ENCODE data around the gene VMO1. TPM values are rescaled to one million over a fixed set of nuclear protein-coding genes. Genes with fewer than 3 reads are reported as not detected.

The VMO1 gene
- total and polyA plus RNA-seq, 2 donors (not counting 3 experiments of a cell fraction or from before 2014, with no cell fraction given) = 0.23 TPM; not detected in 1

GRCh38 chr17:4766723-4767122 lies 19.4 kb downstream of the VMO1 start:
- intact Hi-C loops (cut with micrococcal nuclease) (no loop called here), dilution Hi-C loops (cut with MboI; ENCODE audit: extremely low pct_ligation_motif_present, low sequenced_read_pairs) (no loop called here)
- H3K79me2 ChIP-seq (ENCODE audit: control insufficient read depth, insufficient read depth, low read length) = no peaks in the 10 kb centered on the region
- H3K4me1 ChIP-seq (ENCODE audit: control insufficient read depth, extremely low read depth, insufficient read depth, low read length) = no peaks in the 10 kb centered on the region
- TF ChIP-seq FOS (IDR thresholded peaks at IDR 0.05; ENCODE audit: borderline replicate concordance, insufficient read depth, low read length) (no peak), GATA2 (IDR thresholded peaks at IDR 0.05; ENCODE audit: insufficient read depth, insufficient read length, low read depth, low read length) (no peak), JUN (IDR thresholded peaks at IDR 0.05; ENCODE audit: borderline replicate concordance, insufficient read depth, insufficient read length, low read depth) (no peak), POLR2AphosphoS5 (IDR thresholded peaks at IDR 0.05; ENCODE audit: insufficient read depth, low read depth, low read length) (no peak), EZH2 (IDR thresholded peaks at IDR 0.05; ENCODE audit: borderline replicate concordance, low read depth, low read length, severe bottlenecking) (no peak), MAX (IDR thresholded peaks at IDR 0.05; ENCODE audit: insufficient read depth, insufficient read length) (no peak), POLR2A (IDR thresholded peaks at IDR 0.05; ENCODE audit: low read depth, low read length) (no peak), CTCF (IDR thresholded peaks at IDR 0.05; ENCODE audit: extremely low read depth in 1 of 2, insufficient read depth in 1 of 2, low read depth in 1 of 2, low read length in 2 of 2) (no peak), MYC (IDR thresholded peaks at IDR 0.05; ENCODE audit: low read depth, low read length) (no peak)
- H4K20me1 ChIP-seq (replicated peaks; ENCODE audit: control insufficient read depth, extremely low read depth, insufficient read depth, low read length) = no peaks in the 10 kb centered on the region
- FAIRE-seq (no peak), DNase-seq (ENCODE audit: low read depth, low spot score) (no peak)
- CTCF ChIA-PET = no interaction called here
- H3K4me2 ChIP-seq (ENCODE audit: insufficient read depth, low read length) = no peak overlapping the region
- BruUV-seq (replicated peaks) = no TSS peak
- H3K9me3 ChIP-seq (replicated peaks; ENCODE audit: control insufficient read depth, insufficient read depth, low read length) = no peaks in the 10 kb centered on the region
- no peak overlapping the region for H3K27ac ChIP-seq (ENCODE audit: insufficient read depth, low read depth, low read length)
- no peak overlapping the region for H3K4me3 ChIP-seq (replicated peaks in 1 of 3; ENCODE audit: insufficient read depth in 1 of 3, low read depth in 1 of 3, low read length in 3 of 3)
- peaks cover 4 to 6% of the 10 kb centered on the region in 2 experiments for H3K27me3 ChIP-seq (ENCODE audit: control insufficient read depth in 2 of 2, insufficient read depth in 2 of 2, low read length in 2 of 2)
- H2AFZ ChIP-seq (ENCODE audit: low read depth, low read length) = no peak overlapping the region
- no peak overlapping the region for H3K9ac ChIP-seq (replicated peaks; ENCODE audit: extremely low read depth, insufficient read depth, low read length)
- POLR2A ChIA-PET = no interaction called here
- H3K36me3 ChIP-seq (ENCODE audit: control insufficient read depth in 2 of 2, extremely low read depth in 1 of 2, insufficient read depth in 2 of 2, low read length in 2 of 2) = no peaks in the 10 kb centered on the region
- H3K9me1 ChIP-seq (replicated peaks; ENCODE audit: control insufficient read depth, extremely low read depth, insufficient read depth, low read length) = no peaks in the 10 kb centered on the region
